ENCODE data around the gene TOPBP1.

TOPBP1 gene

GRCh38 chr3:133607816-133608215 lies 53.9 kb downstream of the TOPBP1 start:
- Mint-ChIP-seq H3K9me3 (no peaks in the 10 kb centered on the region), H3K27me3 (no peaks in the 10 kb centered on the region)

GRCh38 chr3:133606902-133607301 lies 54.8 kb downstream of the TOPBP1 start:
- Mint-ChIP-seq H3K27ac (no peak overlapping the region), H3K4me3 (no peak overlapping the region), H3K27me3 (no peaks in the 10 kb centered on the region), H3K4me1 (no peaks in the 10 kb centered on the region), H3K36me3 (peaks cover 30% of the 10 kb centered on the region), H3K9me3 (no peaks in the 10 kb centered on the region)
- DNase-seq (ENCODE audit: low spot score in 2 of 2) (no peak), ATAC-seq (ENCODE audit: low read depth) (no peak)

More at GRCh38 chr3:133607816-133608215, 53.9 kb downstream of the TOPBP1 start:
- H3K4me3 Mint-ChIP-seq = no peak overlapping the region
- DNase-seq (ENCODE audit: low spot score in 2 of 2) (no peak), ATAC-seq (ENCODE audit: low read depth) (no peak)
- peaks cover 32% of the 10 kb centered on the region for H3K36me3 Mint-ChIP-seq
- no peak overlapping the region for H3K27ac Mint-ChIP-seq
- H3K4me1 Mint-ChIP-seq = no peaks in the 10 kb centered on the region

GRCh38 chr3:133606342-133606741 lies 55.4 kb downstream of the TOPBP1 start:
- Mint-ChIP-seq H3K27ac (no peak overlapping the region), H3K9me3 (no peaks in the 10 kb centered on the region), H3K36me3 (peaks cover 30% of the 10 kb centered on the region)

GRCh38 chr3:133600572-133601081 lies 61.1 kb downstream of the TOPBP1 start:
- no peaks in the 10 kb centered on the region for H3K27me3 Mint-ChIP-seq
- no peak for ATAC-seq (ENCODE audit: low read depth)
- no peaks in the 10 kb centered on the region for H3K9me3 Mint-ChIP-seq
- H3K4me1 Mint-ChIP-seq = no peaks in the 10 kb centered on the region
- no peak overlapping the region for H3K27ac Mint-ChIP-seq
- H3K36me3 Mint-ChIP-seq = peaks cover 12% of the 10 kb centered on the region
- no peak for DNase-seq (ENCODE audit: low spot score in 2 of 2)
- H3K4me3 Mint-ChIP-seq = no peak overlapping the region

More at GRCh38 chr3:133606342-133606741, 55.4 kb downstream of the TOPBP1 start:
- DNase-seq (ENCODE audit: low spot score in 2 of 2) (no peak), ATAC-seq (ENCODE audit: low read depth) (no peak)
- no peaks in the 10 kb centered on the region for H3K27me3 Mint-ChIP-seq
- H3K4me1 Mint-ChIP-seq = no peaks in the 10 kb centered on the region
- no peak overlapping the region for H3K4me3 Mint-ChIP-seq

GRCh38 chr3:133599280-133599679 lies 62.5 kb downstream of the TOPBP1 start:
- H3K27ac Mint-ChIP-seq = no peak overlapping the region
- no peak for ATAC-seq (ENCODE audit: low read depth)
- no peaks in the 10 kb centered on the region for H3K9me3 Mint-ChIP-seq
- H3K36me3 Mint-ChIP-seq = peaks cover 8% of the 10 kb centered on the region
- no peaks in the 10 kb centered on the region for H3K4me1 Mint-ChIP-seq
- H3K27me3 Mint-ChIP-seq = no peaks in the 10 kb centered on the region
- DNase-seq (ENCODE audit: low spot score in 2 of 2) = no peak
- H3K4me3 Mint-ChIP-seq = no peak overlapping the region

GRCh38 chr3:133598405-133598804 lies 63.3 kb downstream of the TOPBP1 start:
- Mint-ChIP-seq H3K36me3 (peaks cover 8% of the 10 kb centered on the region), H3K9me3 (no peaks in the 10 kb centered on the region), H3K27me3 (no peaks in the 10 kb centered on the region), H3K4me3 (no peak overlapping the region), H3K27ac (no peak overlapping the region), H3K4me1 (no peaks in the 10 kb centered on the region)
- ATAC-seq (ENCODE audit: low read depth) (no peak), DNase-seq (ENCODE audit: low spot score in 2 of 2) (no peak)

GRCh38 chr3:133595341-133595740 lies 66.4 kb downstream of the TOPBP1 start:
- no peak overlapping the region for H3K4me3 Mint-ChIP-seq
- DNase-seq (ENCODE audit: low spot score in 2 of 2) = no peak

GRCh38 chr3:133593243-133593642 lies 68.5 kb downstream of the TOPBP1 start:
- H3K36me3 Mint-ChIP-seq = peaks cover 17% of the 10 kb centered on the region
- H3K9me3 Mint-ChIP-seq = no peaks in the 10 kb centered on the region
- H3K27ac Mint-ChIP-seq = no peak overlapping the region

More at GRCh38 chr3:133595341-133595740, 66.4 kb downstream of the TOPBP1 start:
- ATAC-seq (ENCODE audit: low read depth) = no peak
- Mint-ChIP-seq H3K4me1 (peaks cover 5% of the 10 kb centered on the region), H3K9me3 (no peaks in the 10 kb centered on the region), H3K27me3 (no peaks in the 10 kb centered on the region), H3K36me3 (peaks cover 6% of the 10 kb centered on the region), H3K27ac (no peak overlapping the region)

GRCh38 chr3:133592843-133593242 lies 68.9 kb downstream of the TOPBP1 start:
- DNase-seq (ENCODE audit: low spot score in 2 of 2) = no peak
- peak; percentile 58 for ATAC-seq (ENCODE audit: low read depth)
- peaks cover 20% of the 10 kb centered on the region for H3K36me3 Mint-ChIP-seq
- H3K27ac Mint-ChIP-seq = no peak overlapping the region
- no peak overlapping the region for H3K4me3 Mint-ChIP-seq
- H3K9me3 Mint-ChIP-seq = no peaks in the 10 kb centered on the region
- H3K27me3 Mint-ChIP-seq = no peaks in the 10 kb centered on the region
- H3K4me1 Mint-ChIP-seq = peaks cover 15% of the 10 kb centered on the region

More at GRCh38 chr3:133593243-133593642, 68.5 kb downstream of the TOPBP1 start:
- no peaks in the 10 kb centered on the region for H3K27me3 Mint-ChIP-seq
- ATAC-seq (ENCODE audit: low read depth) = no peak
- H3K4me1 Mint-ChIP-seq = peaks cover 15% of the 10 kb centered on the region
- DNase-seq (ENCODE audit: low spot score in 2 of 2) = no peak
- H3K4me3 Mint-ChIP-seq = no peak overlapping the region

- Mint-ChIP-seq H3K27ac (no peak overlapping the region), H3K4me1 (peaks cover 18% of the 10 kb centered on the region), H3K4me3 (no peak overlapping the region), H3K27me3 (no peaks in the 10 kb centered on the region), H3K9me3 (no peaks in the 10 kb centered on the region), H3K36me3 (peaks cover 27% of the 10 kb centered on the region)
- DNase-seq (ENCODE audit: low spot score in 2 of 2) = no peak
- no peak for ATAC-seq (ENCODE audit: low read depth)
Measured at GRCh38 chr3:133591271-133591742, 70.4 kb downstream of the TOPBP1 start.

- no peak for ATAC-seq (ENCODE audit: low read depth)
- H3K4me3 Mint-ChIP-seq = no peak overlapping the region
- no peaks in the 10 kb centered on the region for H3K27me3 Mint-ChIP-seq
- no peaks in the 10 kb centered on the region for H3K9me3 Mint-ChIP-seq
- peaks cover 27% of the 10 kb centered on the region for H3K36me3 Mint-ChIP-seq
- peak overlapping the region; percentile 45 for H3K27ac Mint-ChIP-seq
- no peak for DNase-seq (ENCODE audit: low spot score in 2 of 2)
- peaks cover 18% of the 10 kb centered on the region for H3K4me1 Mint-ChIP-seq
Measured at GRCh38 chr3:133589503-133589902, 72.2 kb downstream of the TOPBP1 start.

GRCh38 chr3:133588784-133589465 lies 72.8 kb downstream of the TOPBP1 start:
- peaks cover 27% of the 10 kb centered on the region for H3K36me3 Mint-ChIP-seq
- no peaks in the 10 kb centered on the region for H3K9me3 Mint-ChIP-seq
- H3K27ac Mint-ChIP-seq = peak overlapping the region; percentile 66
- peaks cover 18% of the 10 kb centered on the region for H3K4me1 Mint-ChIP-seq
- ATAC-seq (ENCODE audit: low read depth) (no peak), DNase-seq (ENCODE audit: low spot score in 2 of 2) (no peak)
- no peak overlapping the region for H3K4me3 Mint-ChIP-seq
- no peaks in the 10 kb centered on the region for H3K27me3 Mint-ChIP-seq

- Mint-ChIP-seq H3K4me3 (no peak overlapping the region), H3K27me3 (no peaks in the 10 kb centered on the region), H3K27ac (no peak overlapping the region), H3K36me3 (peaks cover 27% of the 10 kb centered on the region), H3K9me3 (no peaks in the 10 kb centered on the region), H3K4me1 (peaks cover 15% of the 10 kb centered on the region)
- ATAC-seq (ENCODE audit: low read depth) (no peak), DNase-seq (ENCODE audit: low spot score in 2 of 2) (no peak)
Measured at GRCh38 chr3:133588035-133588434, 73.7 kb downstream of the TOPBP1 start.

- DNase-seq (ENCODE audit: low spot score in 2 of 2) (no peak), ATAC-seq (ENCODE audit: low read depth) (no peak)
- no peaks in the 10 kb centered on the region for H3K9me3 Mint-ChIP-seq
- H3K27ac Mint-ChIP-seq = no peak overlapping the region
- H3K36me3 Mint-ChIP-seq = peaks cover 17% of the 10 kb centered on the region
- no peaks in the 10 kb centered on the region for H3K27me3 Mint-ChIP-seq
- peaks cover 15% of the 10 kb centered on the region for H3K4me1 Mint-ChIP-seq
- no peak overlapping the region for H3K4me3 Mint-ChIP-seq
Measured at GRCh38 chr3:133583396-133583795, 78.3 kb downstream of the TOPBP1 start.

All from memory B cell (primary cell).